ENCODE results near the gene LDOC1.
"Not testable (repeated sequence)": the region's sequence is repeated elsewhere in the genome, so short reads cannot be mapped to it uniquely, and the experiment has no call there.

LDOC1 gene

DNA sequence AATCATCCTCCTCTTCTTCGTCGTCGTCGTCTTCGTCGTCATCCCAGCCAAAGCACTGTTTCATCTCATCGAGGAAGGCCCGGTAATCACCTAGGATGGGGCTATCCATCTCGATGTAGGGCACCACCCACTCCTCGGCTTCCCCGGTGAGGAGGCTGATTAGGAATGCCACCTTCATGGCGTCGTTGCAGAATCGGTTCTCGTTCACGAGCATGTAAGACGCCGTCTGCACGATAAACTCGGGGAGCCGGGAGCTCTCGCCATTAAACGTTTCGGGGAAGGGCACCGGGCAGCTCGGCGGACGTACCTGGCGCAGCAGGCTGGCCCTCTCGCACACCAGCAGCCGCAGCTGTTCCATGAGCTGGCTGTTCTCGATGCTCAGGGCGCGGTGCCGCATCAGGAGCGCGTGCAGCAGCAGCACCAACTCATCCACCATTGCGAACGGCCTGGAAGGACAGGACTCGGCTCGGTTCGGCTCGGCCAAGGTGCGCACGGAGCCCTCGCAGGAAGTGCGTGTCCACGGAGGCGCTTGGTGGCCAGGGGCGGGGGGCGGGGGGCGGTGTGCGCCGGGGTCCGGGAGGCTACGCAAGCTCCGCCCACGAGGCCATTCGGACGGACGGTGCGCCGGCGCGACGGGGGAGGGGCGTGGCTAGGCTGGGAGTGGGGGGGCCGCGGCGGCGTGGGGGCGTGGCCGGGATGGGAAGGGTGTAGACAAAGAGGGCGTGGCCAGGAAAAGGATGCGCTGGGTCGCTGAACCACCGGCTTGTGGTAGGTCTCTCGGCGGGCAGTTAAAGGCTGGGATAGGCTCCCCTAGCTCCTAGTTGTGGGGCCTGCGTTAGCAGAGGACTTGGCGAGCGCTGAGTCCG is at the start of gene LDOC1:
Gene LDOC1, minus strand, starts transcription at position 544 of the 866 bp plus-strand sequence. Its CDS starts 108 bp downstream, at position 436.
- peak; percentile 53 to 62 (median 59) for DNase-seq (ENCODE audit: low read depth in 2 of 3, low spot score in 1 of 3)

DNA sequence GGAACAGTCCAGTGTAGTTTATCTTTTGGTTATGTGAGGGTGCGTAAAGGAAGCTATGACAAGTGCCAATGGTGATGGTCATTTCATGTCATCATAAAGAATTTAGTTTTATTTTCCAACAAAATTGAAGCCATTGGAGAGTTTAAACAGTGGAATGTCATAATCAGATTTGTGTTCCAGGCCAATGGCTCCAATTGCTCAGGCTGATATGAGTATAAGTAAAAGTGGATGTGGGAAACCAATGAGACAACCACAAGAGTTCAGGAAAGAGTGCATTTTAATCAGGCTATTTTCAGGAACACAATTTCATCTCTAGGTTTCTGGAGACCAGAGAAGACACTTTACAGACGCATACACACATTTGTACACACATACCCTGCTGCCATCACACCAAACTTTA is 44.7 kb upstream of the LDOC1 start:
- DNase-seq (ENCODE audit: low read depth in 2 of 3, low spot score in 1 of 3): no peak

DNA sequence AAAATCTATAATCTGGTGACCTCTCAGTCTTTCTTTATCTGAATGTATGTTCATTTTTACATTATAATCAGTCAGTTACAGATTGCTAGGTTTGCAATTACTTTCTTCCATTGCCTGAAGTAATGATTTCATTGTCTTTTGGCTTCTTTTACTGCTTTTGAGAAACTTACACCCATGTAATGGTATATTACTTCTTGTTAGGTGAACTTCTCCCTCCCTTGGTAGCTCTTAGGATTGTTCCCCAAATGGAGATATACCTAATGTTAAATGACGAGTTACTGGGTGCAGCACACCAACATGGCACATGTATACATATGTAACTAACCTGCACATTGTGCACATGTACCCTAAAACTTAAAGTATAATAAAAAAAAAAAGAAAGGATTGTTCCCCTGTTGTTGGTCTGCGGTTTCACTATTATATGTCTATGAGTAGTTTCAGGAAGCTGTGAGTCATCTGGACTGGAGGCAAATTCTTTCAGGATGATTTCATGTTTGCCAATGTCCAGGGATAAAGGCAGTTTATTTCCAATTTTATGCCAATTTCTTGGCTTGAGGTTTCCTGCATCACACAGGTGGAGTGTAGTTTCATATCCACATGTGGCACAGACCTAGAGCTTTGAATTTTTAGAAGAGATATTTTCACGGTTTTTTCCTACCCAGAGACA is 43.5 kb upstream of the LDOC1 start:
- DNase-seq (ENCODE audit: low read depth in 2 of 3, low spot score in 1 of 3): no peak

DNA sequence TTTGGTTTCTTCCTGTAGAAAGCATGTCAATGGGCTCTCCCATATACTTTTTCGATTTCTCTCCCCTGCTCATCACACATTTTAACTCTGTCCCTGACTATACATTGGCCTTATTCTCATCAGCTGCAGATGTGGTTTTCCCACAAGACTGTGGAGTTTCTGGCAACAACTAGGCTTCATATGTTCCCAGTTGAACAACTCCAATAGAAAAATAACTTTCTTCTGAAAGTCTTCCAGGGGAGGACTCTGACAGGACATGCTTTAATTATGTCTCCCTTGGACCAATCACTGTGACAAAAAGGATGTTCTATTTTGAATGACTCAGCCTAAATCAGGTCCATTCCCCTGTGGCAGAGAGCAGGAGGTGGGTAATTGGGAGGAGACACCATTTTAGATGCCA is 37.3 kb upstream of the LDOC1 start:
- no peak for DNase-seq (ENCODE audit: low read depth in 2 of 3, low spot score in 1 of 3)

DNA sequence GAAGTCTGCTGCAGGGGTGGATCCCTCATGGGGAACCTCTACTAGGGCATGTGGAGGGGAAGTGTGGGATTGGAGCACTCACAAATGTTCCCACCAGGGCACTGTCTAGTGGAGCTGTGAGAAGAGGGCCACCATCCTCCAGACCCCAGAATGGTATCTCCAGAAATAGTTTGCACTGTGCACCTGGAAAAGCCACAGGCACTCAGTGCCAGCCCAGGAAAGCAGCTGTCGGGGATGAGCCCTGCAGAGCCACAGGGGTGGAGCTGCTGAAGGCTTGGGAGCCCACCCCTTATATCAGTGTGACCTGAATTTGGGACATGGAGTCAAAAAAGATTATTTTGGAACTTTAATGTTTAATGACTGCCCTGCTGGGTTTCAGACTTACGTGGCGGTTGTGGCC is 25.0 kb upstream of the LDOC1 start:
- DNase-seq (ENCODE audit: low read depth in 2 of 3, low spot score in 1 of 3): no peak

DNA sequence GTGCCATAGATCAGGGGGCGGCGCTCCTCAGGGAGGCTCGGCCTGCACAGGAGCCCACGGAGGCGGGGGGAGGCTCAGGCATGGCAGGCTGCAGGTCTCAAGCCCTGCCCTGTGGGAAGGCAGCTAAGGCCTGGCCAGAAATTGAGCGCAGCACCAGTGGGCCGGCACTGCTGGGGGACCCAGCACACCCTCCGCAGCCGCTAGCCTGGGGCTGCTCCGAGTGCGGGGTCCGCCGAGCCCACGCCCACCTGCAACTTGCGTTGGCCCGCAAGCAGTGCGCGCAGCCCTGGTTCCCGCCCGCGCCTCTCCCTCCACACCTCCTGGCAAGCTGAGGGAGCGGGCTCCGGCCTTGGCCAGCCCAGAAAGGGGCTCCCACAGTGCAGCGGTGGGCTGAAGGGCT is 11.6 kb upstream of the LDOC1 start:
- DNase-seq (ENCODE audit: low read depth in 2 of 3, low spot score in 1 of 3): not testable (repeated sequence)

DNA sequence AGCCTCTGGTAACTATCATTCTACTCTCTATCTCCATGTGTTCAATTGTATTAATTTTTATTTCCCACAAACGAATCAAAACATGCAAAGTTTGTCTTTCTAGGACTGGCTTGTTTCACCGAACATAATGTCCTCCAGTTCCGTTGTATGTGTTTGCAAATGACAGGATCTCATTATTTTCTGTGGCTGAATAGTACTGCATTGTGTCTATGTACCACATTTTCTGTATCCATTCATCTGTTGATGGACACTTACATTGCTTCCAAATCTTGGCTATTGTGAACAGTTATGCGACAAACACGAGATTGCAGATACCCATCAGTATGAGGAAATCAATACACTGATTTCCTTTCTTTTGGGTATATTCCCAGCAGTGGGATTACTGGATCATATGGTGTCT is 8.4 kb upstream of the LDOC1 start:
- no peak for DNase-seq (ENCODE audit: low read depth in 2 of 3, low spot score in 1 of 3)

DNA sequence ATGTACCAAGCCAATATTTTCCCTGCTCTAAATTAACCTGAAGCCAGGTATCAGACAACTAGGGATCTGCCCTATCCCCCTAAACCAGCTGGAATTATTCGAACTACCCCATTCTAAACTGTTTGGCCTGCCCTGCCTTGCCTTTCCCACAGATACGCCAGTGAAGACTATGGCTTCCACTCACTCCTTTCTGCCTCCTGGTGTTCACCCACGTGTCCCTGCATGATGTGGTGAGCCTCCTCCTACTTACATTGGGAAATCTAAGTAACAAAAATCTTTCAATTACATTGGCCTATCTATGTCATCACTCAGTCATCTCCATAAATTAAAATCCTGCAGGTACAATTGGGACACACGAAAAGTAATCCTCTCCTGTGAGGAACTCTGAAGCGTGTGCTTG is 6.1 kb upstream of the LDOC1 start:
- no peak for DNase-seq (ENCODE audit: low read depth in 2 of 3, low spot score in 1 of 3)

DNA sequence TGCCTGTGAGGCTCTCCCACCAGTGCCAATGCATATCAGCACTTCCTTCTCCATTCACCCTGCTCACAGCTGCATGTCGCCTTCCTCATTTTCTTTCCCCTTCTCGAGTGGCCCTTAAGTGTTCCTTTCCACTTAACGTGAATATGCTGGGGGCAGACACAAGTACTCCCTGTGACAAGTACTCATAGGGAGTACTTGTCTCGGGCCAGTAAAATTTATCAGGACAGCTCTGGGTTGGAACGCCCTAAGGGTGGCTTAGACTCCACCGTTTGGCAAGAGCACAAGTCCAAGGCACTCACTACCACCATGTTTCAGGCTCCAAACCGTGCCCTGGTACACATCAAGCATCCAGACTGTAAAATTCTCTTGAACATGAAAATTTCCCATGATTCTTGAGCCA is 3.9 kb upstream of the LDOC1 start:
- DNase-seq (ENCODE audit: low read depth in 2 of 3, low spot score in 1 of 3): no peak

DNA sequence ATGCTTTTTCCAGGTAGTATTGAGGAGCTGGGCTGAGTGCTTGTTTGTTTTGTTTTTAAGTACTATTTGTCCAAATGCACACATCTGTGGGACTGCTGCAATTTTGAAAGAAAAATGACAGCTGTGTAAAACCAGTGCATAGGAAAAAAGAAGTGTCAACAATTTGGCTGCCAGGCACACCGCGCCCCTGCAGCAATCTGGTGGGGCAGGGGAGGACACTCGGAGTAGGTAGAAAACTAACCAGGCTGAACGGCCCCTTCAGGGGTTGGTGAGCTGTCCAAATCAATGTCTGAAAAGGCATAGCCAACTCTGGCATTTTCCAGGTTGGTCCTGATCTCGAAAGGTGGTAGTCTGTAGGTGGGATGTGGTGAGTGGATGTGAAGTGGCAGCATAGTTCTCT is 1.1 kb downstream of the LDOC1 start:
- no peak for DNase-seq (ENCODE audit: low read depth in 2 of 3, low spot score in 1 of 3)

DNA sequence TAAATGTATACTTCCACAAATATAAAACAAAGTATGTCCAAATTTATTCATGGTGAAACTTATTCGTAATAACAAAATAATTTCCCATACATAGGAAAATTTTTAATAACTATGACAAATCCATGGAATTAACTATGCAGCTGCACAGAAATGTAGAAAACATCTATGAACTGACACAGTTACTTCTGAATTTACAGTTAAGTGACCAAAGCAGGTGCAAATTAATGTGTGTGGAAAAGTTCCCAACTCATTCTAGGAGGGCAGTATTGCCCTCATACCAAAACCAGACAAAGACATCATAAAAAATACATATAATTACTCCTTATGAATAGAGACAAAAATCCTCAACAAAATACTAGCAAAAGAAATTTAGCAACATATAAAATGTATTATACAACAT is 12.5 kb downstream of the LDOC1 start:
- DNase-seq (ENCODE audit: low read depth in 2 of 3, low spot score in 1 of 3): no peak

DNA sequence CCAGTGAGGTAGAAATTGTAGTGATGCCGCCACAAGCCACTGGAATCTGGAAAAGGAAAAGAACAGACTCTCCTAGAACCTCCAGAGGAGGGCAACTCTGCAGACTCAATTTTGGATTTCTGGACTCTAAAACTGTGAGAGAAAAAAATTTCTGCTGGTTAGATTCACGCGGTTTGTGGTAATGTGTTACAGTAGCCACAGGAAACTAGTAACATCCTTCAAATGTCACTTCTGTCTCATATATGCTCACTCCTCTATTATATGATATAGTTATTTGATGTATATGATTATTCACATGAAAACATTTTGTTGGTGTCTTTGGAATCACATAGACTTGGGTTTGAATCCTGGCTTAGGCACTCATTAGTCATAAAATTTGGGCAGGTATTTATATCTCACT is 18.8 kb downstream of the LDOC1 start:
- no peak for DNase-seq (ENCODE audit: low read depth in 2 of 3, low spot score in 1 of 3)

DNA sequence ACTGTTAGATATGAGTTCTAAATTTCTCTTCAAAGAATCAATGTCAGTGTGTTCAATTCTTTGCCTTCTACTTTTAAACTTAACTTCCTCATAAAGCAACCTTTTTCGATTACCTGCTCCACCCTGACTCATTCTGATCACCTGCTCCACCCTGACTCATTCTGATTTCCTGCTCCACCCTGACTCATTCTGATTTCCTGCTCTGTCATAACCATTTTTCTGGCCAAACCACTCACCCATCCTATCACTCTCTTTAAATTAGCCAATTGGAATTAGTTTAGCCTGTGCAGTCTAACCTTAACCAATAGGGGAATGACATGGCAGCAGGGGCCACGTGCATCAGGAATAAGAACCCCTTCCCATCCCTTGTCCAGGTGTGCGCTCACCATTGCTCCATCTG is 21.7 kb downstream of the LDOC1 start:
- DNase-seq (ENCODE audit: low read depth in 2 of 3, low spot score in 1 of 3): not testable (repeated sequence)

DNA sequence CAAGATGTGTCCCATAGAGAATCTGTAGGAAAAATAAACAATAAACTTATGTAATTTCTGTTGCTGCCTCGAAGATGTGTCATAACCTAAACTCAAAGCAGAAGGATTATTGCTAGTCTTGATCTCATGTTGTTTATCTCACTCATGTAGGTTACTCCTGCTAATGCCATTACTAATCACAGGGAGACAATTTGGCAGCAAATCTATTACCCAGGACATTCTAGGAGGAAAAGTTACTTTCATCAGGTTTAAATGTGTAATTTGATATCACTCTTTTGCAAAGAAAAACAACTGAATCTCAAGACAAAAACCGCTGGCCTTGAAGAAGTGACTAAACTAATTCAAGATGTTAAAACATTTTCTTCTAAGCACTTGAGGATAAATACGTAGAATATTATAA is 34.0 kb downstream of the LDOC1 start:
- no peak for DNase-seq (ENCODE audit: low read depth in 2 of 3, low spot score in 1 of 3)

DNA sequence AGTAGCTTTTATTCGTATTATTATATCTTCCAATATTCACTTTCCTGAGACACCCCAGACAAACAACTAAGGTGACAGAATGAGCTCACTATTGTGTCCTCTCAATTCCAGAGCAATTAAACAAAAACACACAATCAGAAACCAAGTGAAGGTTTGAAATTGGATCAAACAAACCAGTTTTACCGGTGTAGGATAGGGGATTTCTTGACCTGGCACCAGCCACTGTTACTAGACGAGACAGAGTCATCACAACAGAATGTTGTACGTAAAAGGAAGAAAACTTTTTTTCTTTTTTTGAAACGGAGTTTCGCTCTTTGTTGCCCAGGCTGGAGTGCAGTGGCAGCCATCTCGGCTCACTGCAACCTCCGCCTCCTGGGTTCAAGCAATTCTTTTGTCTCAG is 43.7 kb downstream of the LDOC1 start:
- no peak for DNase-seq (ENCODE audit: low read depth in 2 of 3, low spot score in 1 of 3)

DNA sequence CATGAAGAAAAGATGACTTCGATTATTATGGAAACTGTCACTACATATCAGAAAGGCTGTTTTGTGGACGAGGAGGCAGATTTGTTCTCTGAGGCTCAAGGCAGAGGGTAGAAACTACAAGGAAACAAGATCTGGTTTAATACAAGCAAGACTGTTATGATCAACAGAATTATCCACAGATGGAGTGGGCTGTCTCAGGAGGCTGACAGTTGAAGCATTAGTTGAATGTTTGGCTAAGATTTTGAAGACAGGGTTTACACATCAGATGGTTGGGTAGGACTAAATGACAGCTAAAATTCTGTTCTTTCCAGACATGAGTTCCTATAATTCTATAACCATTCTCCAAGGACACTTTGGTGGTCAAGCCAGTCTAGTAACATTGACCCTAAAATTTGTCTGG is 49.8 kb downstream of the LDOC1 start:
- no peak for DNase-seq (ENCODE audit: low read depth in 2 of 3, low spot score in 1 of 3)

Data from stimulated activated CD4-positive, alpha-beta T cell treated with anti-CD3 and anti-CD28 coated beads, Interleukin-12 subunit alpha, Interleukin-12 subunit beta, amount 100 ng/mL, for 48 hours (primary cell).